ENCODE measurements around the gene HOXA9.

The HOXA9 gene

GRCh38 chr7:27124902-27125689, 40.2 kb downstream of the HOXA9 start:
- no peak for DNase-seq (ENCODE audit: low spot score)
- in situ Hi-C loops (cut with MboI; ENCODE audit: low pct_unique_long_range_greater_than_20kb, low sequenced_read_pairs, unreplicated experiment), result no loop called here
- TF ChIP-seq CTCF (IDR thresholded peaks at IDR 0.05; ENCODE audit: extremely low read depth, insufficient read depth, missing control alignments), result no peak

GRCh38 chr7:27124096-27124901, 41.0 kb downstream of the HOXA9 start:
- in situ Hi-C loops (cut with MboI; ENCODE audit: low pct_unique_long_range_greater_than_20kb, low sequenced_read_pairs, unreplicated experiment), result no loop called here
- DNase-seq (ENCODE audit: low spot score), result no peak
- no peak for TF ChIP-seq CTCF (IDR thresholded peaks at IDR 0.05; ENCODE audit: extremely low read depth, insufficient read depth, missing control alignments)

GRCh38 chr7:27123477-27124053, 41.8 kb downstream of the HOXA9 start:
- DNase-seq (ENCODE audit: low spot score), result no peak
- TF ChIP-seq CTCF (IDR thresholded peaks at IDR 0.05; ENCODE audit: extremely low read depth, insufficient read depth, missing control alignments), result no peak
- in situ Hi-C loops (cut with MboI; ENCODE audit: low pct_unique_long_range_greater_than_20kb, low sequenced_read_pairs, unreplicated experiment), result no loop called here

GRCh38 chr7:27123007-27123476, 42.3 kb downstream of the HOXA9 start:
- DNase-seq (ENCODE audit: low spot score), result no peak
- in situ Hi-C loops (cut with MboI; ENCODE audit: low pct_unique_long_range_greater_than_20kb, low sequenced_read_pairs, unreplicated experiment), result no loop called here

GRCh38 chr7:27122077-27122910, 43.0 kb downstream of the HOXA9 start:
- TF ChIP-seq CTCF (IDR thresholded peaks at IDR 0.05; ENCODE audit: extremely low read depth, insufficient read depth, missing control alignments), result no peak
- in situ Hi-C loops (cut with MboI; ENCODE audit: low pct_unique_long_range_greater_than_20kb, low sequenced_read_pairs, unreplicated experiment), result no loop called here
- DNase-seq (ENCODE audit: low spot score), result no peak

More at GRCh38 chr7:27123007-27123476, 42.3 kb downstream of the HOXA9 start:
- no peak for TF ChIP-seq CTCF (IDR thresholded peaks at IDR 0.05; ENCODE audit: extremely low read depth, insufficient read depth, missing control alignments)

GRCh38 chr7:27121684-27122076, 43.7 kb downstream of the HOXA9 start:
- TF ChIP-seq CTCF (IDR thresholded peaks at IDR 0.05; ENCODE audit: extremely low read depth, insufficient read depth, missing control alignments), result no peak
- DNase-seq (ENCODE audit: low spot score), result no peak
- in situ Hi-C loops (cut with MboI; ENCODE audit: low pct_unique_long_range_greater_than_20kb, low sequenced_read_pairs, unreplicated experiment), result no loop called here
